Colon (tissue), 2 donors: Measurements from ENCODE around the gene USP24.
"Not testable (repeated sequence)": the region's sequence is repeated elsewhere in the genome, so short reads cannot be mapped to it uniquely, and the experiment has no call there.

Experiments used
- FAIRE-seq: peaks from 2 replicates; lab custom pipeline; 2012; peaks lifted over from hg19 to GRCh38; lab: Jason Lieb, UNC
- donor health status: control.
- donor health status: control.

USP24 gene

GRCh38 chr1:55037733-55038551 lies 177.2 kb downstream of the USP24 start:
- FAIRE-seq = no peak

GRCh38 chr1:55035904-55036303 lies 179.3 kb downstream of the USP24 start:
- no peak for FAIRE-seq

GRCh38 chr1:55034476-55035133 lies 180.6 kb downstream of the USP24 start:
- no peak for FAIRE-seq

GRCh38 chr1:55033265-55033614 lies 181.9 kb downstream of the USP24 start:
- no peak for FAIRE-seq

GRCh38 chr1:55031098-55031497 lies 184.1 kb downstream of the USP24 start:
- FAIRE-seq = not testable (repeated sequence)

- not testable (repeated sequence) for FAIRE-seq
Measured at GRCh38 chr1:55026682-55027081, 188.5 kb downstream of the USP24 start.

- FAIRE-seq = not testable (repeated sequence)
Measured at GRCh38 chr1:55024163-55024562, 191.0 kb downstream of the USP24 start.

- no peak for FAIRE-seq
Measured at GRCh38 chr1:55021942-55022546, 193.1 kb downstream of the USP24 start.

GRCh38 chr1:55018395-55018794 lies 196.8 kb downstream of the USP24 start:
- no peak for FAIRE-seq
